B cell (primary cell): ENCODE results near the gene NCK2. TPM values are rescaled to one million over a fixed set of nuclear protein-coding genes. Genes with fewer than 3 reads are reported as not detected.

Experiments used
- ATAC-seq: fragments of 200-7000 bp; cut with Tn5 transposase; one replicate; pipeline ENCODE4 v1.10.0; 2021; ENCODE audit warnings: low read depth, mild to moderate bottlenecking, moderate number of reproducible peaks, moderate library complexity
- CTCF ChIA-PET: fragments of 350-600 bp; sonication (Branson Sonifier 250); formaldehyde crosslinking; loops from one replicate; lab custom pipeline; 2021; ENCODE audit warnings: antibody characterized with exemption, inconsistent platforms; lab: Charles Lee
- POLR2A ChIA-PET: fragments of 350-600 bp; sonication (Branson Sonifier 250); formaldehyde crosslinking; loops from one replicate; lab custom pipeline; 2021; ENCODE audit warnings: antibody characterized with exemption; lab: Charles Lee
- DNase-seq: peaks from one replicate; pipeline ENCODE4 v3.0.0; 2013
- H2AFZ ChIP-seq: 2 replicates; pipeline ENCODE4 v1.6.1; 2012; ENCODE audit warnings: mild to moderate bottlenecking, low read depth, low read length; ENCODE audit not compliant: insufficient read depth, poor library complexity, severe bottlenecking
- H3K27ac ChIP-seq, 2 donors: 1 replicate in 1 of 2; 2 replicates in 1 of 2; pipeline ENCODE4 v1.5.1; 2012 to 2013; ENCODE audit warnings: low read length in 2 of 2, mild to moderate bottlenecking in 2 of 2, moderate library complexity in 1 of 2
- H3K27me3 ChIP-seq, 4 experiments: fragments of 200-600 bp in 1 of 4; sonication (generic) in 1 of 4; replicated peaks in 1 of 4; 1 replicate in 2 of 4; 2 replicates in 2 of 4; pipeline versions ENCODE4 v1.6.1 to v1.7.0; 2013 to 2016; ENCODE audit warnings: low read length in 3 of 4, mild to moderate bottlenecking in 2 of 4, mixed read lengths in 1 of 4, moderate library complexity in 1 of 4; ENCODE audit not compliant: insufficient read depth in 4 of 4, control insufficient read depth in 3 of 4; ENCODE audit errors: control extremely low read depth in 1 of 4
- H3K36me3 ChIP-seq, 2 experiments: replicated peaks in 1 of 2; 1 replicate in 1 of 2; 2 replicates in 1 of 2; pipeline versions ENCODE4 v1.6.1 to v1.7.1; 2013; ENCODE audit warnings: low read length in 1 of 2; ENCODE audit not compliant: insufficient read depth in 2 of 2, control insufficient read depth in 1 of 2; ENCODE audit errors: control extremely low read depth in 1 of 2, extremely low read depth in 1 of 2
- H3K4me1 ChIP-seq, 2 donors: fragments of 200-600 bp in 1 of 2; sonication (generic) in 1 of 2; 1 replicate in 1 of 2; 2 replicates in 1 of 2; pipeline versions ENCODE4 v1.5.1 to v1.6.1; 2013 to 2017; ENCODE audit warnings: low read length in 2 of 2; ENCODE audit not compliant: control insufficient read depth in 2 of 2, insufficient read depth in 2 of 2
- H3K4me2 ChIP-seq: replicated peaks from 2 replicates; pipeline ENCODE3; 2012; ENCODE audit warnings: mild to moderate bottlenecking, low read depth, low read length; ENCODE audit not compliant: poor library complexity, severe bottlenecking
- H3K4me3 ChIP-seq, 5 experiments: fragments of 200-600 bp in 1 of 5; sonication (generic) in 1 of 5; 1 replicate in 3 of 5; 2 replicates in 2 of 5; pipeline versions ENCODE4 v1.5.1 to v1.7.0; 2011 to 2016; ENCODE audit warnings: low read length in 4 of 5, mild to moderate bottlenecking in 4 of 5, low read depth in 2 of 5, control low read depth in 1 of 5, moderate library complexity in 1 of 5; ENCODE audit not compliant: insufficient read depth in 1 of 5; ENCODE audit errors: control extremely low read depth in 1 of 5, extremely low read depth in 1 of 5
- H3K79me2 ChIP-seq: fragments of 200-600 bp; sonication (generic); one replicate; pipeline ENCODE4 v1.6.0; 2016; ENCODE audit warnings: low read length; ENCODE audit not compliant: control insufficient read depth, insufficient read depth
- H3K9ac ChIP-seq: fragments of 200-600 bp; sonication (generic); 2 replicates; pipeline ENCODE4 v1.6.1; 2017; ENCODE audit warnings: mild to moderate bottlenecking, low read length, moderate library complexity
- H3K9me3 ChIP-seq, 3 donors: one replicate each; pipeline versions ENCODE4 v1.6.1 to v1.7.1; 2013; ENCODE audit warnings: low read length in 2 of 3; ENCODE audit not compliant: control insufficient read depth in 2 of 3, insufficient read depth in 1 of 3; ENCODE audit errors: control extremely low read depth in 1 of 3
- H4K20me1 ChIP-seq: 2 replicates; pipeline ENCODE4 v1.6.0; 2012; ENCODE audit warnings: mild to moderate bottlenecking, low read length; ENCODE audit not compliant: insufficient read depth, control insufficient read depth, poor library complexity, severe bottlenecking
- H3K27ac Mint-ChIP-seq: one replicate; pipeline ENCODE4 v1.8.0; 2021; ENCODE audit warnings: mixed read lengths
- H3K27me3 Mint-ChIP-seq: one replicate; pipeline ENCODE4 v1.8.0; 2021; ENCODE audit warnings: mixed read lengths
- H3K4me1 Mint-ChIP-seq: one replicate; pipeline ENCODE4 v1.8.0; 2021; ENCODE audit warnings: mixed read lengths
- H3K4me3 Mint-ChIP-seq: one replicate; pipeline ENCODE4 v1.8.0; 2021; ENCODE audit warnings: mixed read lengths
- H3K9me3 Mint-ChIP-seq: one replicate; pipeline ENCODE4 v1.8.0; 2022; ENCODE audit warnings: mixed read lengths; ENCODE audit not compliant: insufficient read depth
- EZH2 ChIP-seq: IDR thresholded peaks from 2 replicates; pipeline ENCODE4 v1.6.1; 2012; ENCODE audit warnings: borderline replicate concordance, low read depth, mild to moderate bottlenecking, moderate library complexity, low read length; ENCODE audit not compliant: insufficient read depth, poor library complexity, severe bottlenecking
- WGBS: methylation state at CpG from one replicate; pipeline ENCODE4 v1.1.5; 2013; ENCODE audit warnings: missing lambda C conversion rate; ENCODE audit not compliant: insufficient coverage; 5-methylcytosine and 5-hydroxymethylcytosine counted together
- intact Hi-C: fragments of 100-400 bp; cut with micrococcal nuclease; formaldehyde crosslinking; loops from one replicate; pipeline ENCODE4 v1.10.0; 2022
- polyA plus RNA-seq: library from polyadenylated mRNA; depleted of rRNA; stranded (reverse); fragments of >200 nt; gene quantifications from 2 replicates; pipeline ENCODE4 v1.2.3, GENCODE V29; 2012
- total RNA-seq, 2 donors: library from RNA; stranded (reverse); fragments of 120-200 nt in 1 of 2; gene quantifications; 1 replicate in 1 of 2; 2 replicates in 1 of 2; pipeline versions ENCODE4 v1.2.3 to v1.2.4, GENCODE V29; 2013 to 2022
- TF ChIP-seq, protein P1 (sequence below): fragments of 200-600 bp; IDR thresholded peaks from one replicate; pipeline ENCODE4 v1.8.0; 2022; ENCODE audit warnings: antibody characterized with exemption, mild to moderate bottlenecking

NCK2 gene
- total and polyA plus RNA-seq, 2 donors (not counting 1 experiment from before 2014, with no cell fraction given), result 64.2 to 72.3 TPM

GRCh38 chr2:105903051-105903674, 158.5 kb downstream of the NCK2 start:
- 87% methylated on average over 4 of the region's 7 CpGs for WGBS
- peaks cover 0 to 9% (median 2%) of the 10 kb centered on the region in 3 donors for H3K9me3 ChIP-seq
- ChIA-PET POLR2A (no interaction called here), CTCF (no interaction called here)
- no peaks in the 10 kb centered on the region for H3K27me3 ChIP-seq
- no peaks in the 10 kb centered on the region for H3K36me3 ChIP-seq
- ATAC-seq (no peak), DNase-seq (no peak)
- H3K79me2 ChIP-seq, result peaks cover 4% of the 10 kb centered on the region
- intact Hi-C loops, result no loop called here
- no peak for TF ChIP-seq EZH2
- TF ChIP-seq, protein P1, sequence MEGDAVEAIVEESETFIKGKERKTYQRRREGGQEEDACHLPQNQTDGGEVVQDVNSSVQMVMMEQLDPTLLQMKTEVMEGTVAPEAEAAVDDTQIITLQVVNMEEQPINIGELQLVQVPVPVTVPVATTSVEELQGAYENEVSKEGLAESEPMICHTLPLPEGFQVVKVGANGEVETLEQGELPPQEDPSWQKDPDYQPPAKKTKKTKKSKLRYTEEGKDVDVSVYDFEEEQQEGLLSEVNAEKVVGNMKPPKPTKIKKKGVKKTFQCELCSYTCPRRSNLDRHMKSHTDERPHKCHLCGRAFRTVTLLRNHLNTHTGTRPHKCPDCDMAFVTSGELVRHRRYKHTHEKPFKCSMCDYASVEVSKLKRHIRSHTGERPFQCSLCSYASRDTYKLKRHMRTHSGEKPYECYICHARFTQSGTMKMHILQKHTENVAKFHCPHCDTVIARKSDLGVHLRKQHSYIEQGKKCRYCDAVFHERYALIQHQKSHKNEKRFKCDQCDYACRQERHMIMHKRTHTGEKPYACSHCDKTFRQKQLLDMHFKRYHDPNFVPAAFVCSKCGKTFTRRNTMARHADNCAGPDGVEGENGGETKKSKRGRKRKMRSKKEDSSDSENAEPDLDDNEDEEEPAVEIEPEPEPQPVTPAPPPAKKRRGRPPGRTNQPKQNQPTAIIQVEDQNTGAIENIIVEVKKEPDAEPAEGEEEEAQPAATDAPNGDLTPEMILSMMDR, result no peak
- no peak overlapping the region for H3K9ac ChIP-seq
- H3K4me2 ChIP-seq, result no peak overlapping the region
- peaks cover 5 to 9% of the 10 kb centered on the region in 2 donors for H3K4me1 ChIP-seq
- no peak overlapping the region for H2AFZ ChIP-seq
- H3K4me3 ChIP-seq, result no peak overlapping the region
- H3K9me3 Mint-ChIP-seq, result peaks cover 9% of the 10 kb centered on the region
- no peaks in the 10 kb centered on the region for H4K20me1 ChIP-seq
- no peaks in the 10 kb centered on the region for H3K27me3 Mint-ChIP-seq
- H3K27ac ChIP-seq, result no peak overlapping the region
- H3K4me1 Mint-ChIP-seq, result peaks cover 29% of the 10 kb centered on the region
- H3K27ac Mint-ChIP-seq, result no peak overlapping the region
- H3K4me3 Mint-ChIP-seq, result no peak overlapping the region

DNA sequence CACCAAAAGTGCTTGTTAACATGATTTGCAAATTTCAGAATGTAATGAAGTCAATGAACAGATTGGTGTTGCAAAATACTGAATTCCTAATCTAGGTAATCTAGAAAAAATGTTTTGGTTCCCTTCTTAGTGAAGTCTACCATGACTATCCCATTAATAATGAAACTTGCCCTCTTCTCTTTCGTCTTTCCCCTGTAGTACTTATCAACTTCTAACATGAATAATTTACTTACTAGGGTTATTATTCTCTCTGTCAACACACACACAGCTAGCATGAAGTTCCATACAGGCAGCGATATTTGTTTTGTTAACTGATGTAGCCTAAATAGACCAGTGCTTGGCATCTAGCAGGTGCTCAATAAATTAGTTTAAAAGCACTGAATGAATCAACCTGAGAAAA, 160.2 kb downstream of the NCK2 start:
- TF ChIP-seq, protein P1, result no peak
- TF ChIP-seq EZH2, result no peak
- intact Hi-C loops, result no loop called here
- Histone ChIP-seq H3K27me3 (no peaks in the 10 kb centered on the region), H3K4me3 (no peak overlapping the region), H2AFZ (no peak overlapping the region), H3K9me3 (peaks cover 0 to 9% (median 0%) of the 10 kb centered on the region in 3 donors), H3K4me2 (peak overlapping the region; percentile 10), H3K9ac (no peak overlapping the region), H3K36me3 (no peaks in the 10 kb centered on the region), H3K27ac (no peak overlapping the region), H3K79me2 (peaks cover 4% of the 10 kb centered on the region), H4K20me1 (no peaks in the 10 kb centered on the region), H3K4me1 (peaks cover 5 to 9% of the 10 kb centered on the region in 2 donors)
- H3K4me3 Mint-ChIP-seq, result no peak overlapping the region
- ChIA-PET CTCF (no interaction called here), POLR2A (no interaction called here)
- no CpG with 5 or more reads among the region's 2 CpGs for WGBS
- ATAC-seq (peak; percentile 24), DNase-seq (no peak)
- H3K4me1 Mint-ChIP-seq, result peaks cover 34% of the 10 kb centered on the region
- H3K9me3 Mint-ChIP-seq, result peaks cover 3% of the 10 kb centered on the region
- no peaks in the 10 kb centered on the region for H3K27me3 Mint-ChIP-seq
- H3K27ac Mint-ChIP-seq, result peak overlapping the region; percentile 39
